Lung (tissue), 12 donors: Measurements from ENCODE around the gene RUVBL2. TPM values are rescaled to one million over a fixed set of nuclear protein-coding genes. Genes with fewer than 3 reads are reported as not detected.
"Not testable (repeated sequence)": the region's sequence is repeated elsewhere in the genome, so short reads cannot be mapped to it uniquely, and the experiment has no call there.

Experiments
- ATAC-seq: fragments of 200-7000 bp; cut with Tn5 transposase; one replicate; pipeline ENCODE4 v1.9.1; 2020; ENCODE audit warnings: moderate number of reproducible peaks; ENCODE audit not compliant: insufficient read depth, low FRiP score
- DNase-seq, 3 donors: peaks; one replicate each; pipeline ENCODE4 v3.0.0-alpha.2; 2013 to 2017
- H3K27ac ChIP-seq, 2 donors: one replicate each; pipeline ENCODE4 v1.5.1; 2013; ENCODE audit warnings: mild to moderate bottlenecking in 2 of 2, moderate library complexity in 2 of 2, control low read depth in 1 of 2, inconsistent platforms in 1 of 2, low read depth in 1 of 2, low read length in 1 of 2
- H3K27me3 ChIP-seq, 3 donors: one replicate each; pipeline ENCODE4 v1.5.1; 2013; ENCODE audit warnings: low read length in 2 of 3; ENCODE audit not compliant: control insufficient read depth in 3 of 3, insufficient read depth in 3 of 3
- H3K36me3 ChIP-seq, 4 donors: one replicate each; pipeline ENCODE4 v1.5.1; 2013; ENCODE audit warnings: low read length in 4 of 4, mild to moderate bottlenecking in 1 of 4, moderate library complexity in 1 of 4; ENCODE audit not compliant: control insufficient read depth in 4 of 4, insufficient read depth in 4 of 4
- H3K4me1 ChIP-seq, 5 donors: one replicate each; pipeline ENCODE4 v1.5.1; 2013; ENCODE audit warnings: low read length in 5 of 5, mild to moderate bottlenecking in 2 of 5, moderate library complexity in 1 of 5; ENCODE audit not compliant: control insufficient read depth in 5 of 5, insufficient read depth in 5 of 5
- H3K4me3 ChIP-seq: one replicate; pipeline ENCODE4 v1.5.1; 2013; ENCODE audit warnings: mild to moderate bottlenecking, control low read depth, moderate library complexity
- H3K9ac ChIP-seq, 2 donors: one replicate each; pipeline ENCODE4 v1.5.1; 2013; ENCODE audit warnings: low read length in 2 of 2, control low read depth in 1 of 2; ENCODE audit not compliant: insufficient read depth in 1 of 2
- H3K9me3 ChIP-seq, 4 donors: one replicate each; pipeline ENCODE4 v1.5.1; 2013; ENCODE audit warnings: low read length in 3 of 4, mild to moderate bottlenecking in 1 of 4, moderate library complexity in 1 of 4; ENCODE audit not compliant: control insufficient read depth in 4 of 4, insufficient read depth in 3 of 4
- WGBS, 2 donors: extraction: QIAGEN DNeasy Blood & Tissue Kit; methylation state at CpG; one replicate each; pipeline ENCODE4 v1.1.7; 2013; 5-methylcytosine and 5-hydroxymethylcytosine counted together
- polyA plus RNA-seq, 2 donors: library from polyadenylated mRNA; stranded (reverse); fragments of 200-250 nt; gene quantifications; one replicate each; pipeline ENCODE4 v1.2.1, GENCODE V29; 2013
- total RNA-seq, 2 donors: library from RNA; depleted of rRNA in 1 of 2; stranded (reverse); fragments of >200 nt in 1 of 2; gene quantifications; one replicate each; pipeline ENCODE4 v1.2.1, GENCODE V29; 2014 to 2021
- TF ChIP-seq, protein P1 (sequence below): IDR thresholded peaks from 2 replicates; pipeline ENCODE4 v1.5.1; 2012; ENCODE audit warnings: mild to moderate bottlenecking; ENCODE audit errors: control extremely low read depth, extremely low read depth
- donor health status: control.
- donor health status: control.
- donor health status: Bipolar disorder and iron deficiency.
- donor health status: healthy.
- donor health status: DM: yes; HTN: yes; CAD: no.

The RUVBL2 gene
- total and polyA plus RNA-seq, 4 donors, result 80.7 to 112 (median 96.8) TPM

- TF ChIP-seq, protein P1, sequence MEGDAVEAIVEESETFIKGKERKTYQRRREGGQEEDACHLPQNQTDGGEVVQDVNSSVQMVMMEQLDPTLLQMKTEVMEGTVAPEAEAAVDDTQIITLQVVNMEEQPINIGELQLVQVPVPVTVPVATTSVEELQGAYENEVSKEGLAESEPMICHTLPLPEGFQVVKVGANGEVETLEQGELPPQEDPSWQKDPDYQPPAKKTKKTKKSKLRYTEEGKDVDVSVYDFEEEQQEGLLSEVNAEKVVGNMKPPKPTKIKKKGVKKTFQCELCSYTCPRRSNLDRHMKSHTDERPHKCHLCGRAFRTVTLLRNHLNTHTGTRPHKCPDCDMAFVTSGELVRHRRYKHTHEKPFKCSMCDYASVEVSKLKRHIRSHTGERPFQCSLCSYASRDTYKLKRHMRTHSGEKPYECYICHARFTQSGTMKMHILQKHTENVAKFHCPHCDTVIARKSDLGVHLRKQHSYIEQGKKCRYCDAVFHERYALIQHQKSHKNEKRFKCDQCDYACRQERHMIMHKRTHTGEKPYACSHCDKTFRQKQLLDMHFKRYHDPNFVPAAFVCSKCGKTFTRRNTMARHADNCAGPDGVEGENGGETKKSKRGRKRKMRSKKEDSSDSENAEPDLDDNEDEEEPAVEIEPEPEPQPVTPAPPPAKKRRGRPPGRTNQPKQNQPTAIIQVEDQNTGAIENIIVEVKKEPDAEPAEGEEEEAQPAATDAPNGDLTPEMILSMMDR, result no peak
- H3K27ac ChIP-seq, result no peak within 1 kb of the TSS
- H3K4me3 ChIP-seq, result peak within 1 kb of the TSS; percentile 10
- H3K27me3 ChIP-seq, result peaks cover 0 to 30% (median 15%) of the 10 kb centered on the region in 3 donors
- no peak for DNase-seq
- peaks cover 8 to 31% (median 12%) of the 10 kb centered on the region in 4 donors for H3K36me3 ChIP-seq
- H3K9ac ChIP-seq, result no peak within 1 kb of the TSS
- H3K4me1 ChIP-seq, result peaks cover 0 to 19% (median 4%) of the 10 kb centered on the region in 5 donors
- 67 to 72% methylated on average over 16 to 17 of the region's 17 CpGs for WGBS, 2 donors
- no peaks in the 10 kb centered on the region for H3K9me3 ChIP-seq
- no peak for ATAC-seq
Observed at GRCh38 chr19:49017041-49017665, 23.5 kb downstream of the RUVBL2 start, which contains the start of gene LHB. Gene LHB (minus strand): TSS chr19:49017091. CDS start chr19:49017081, 10 bp downstream.

- H3K4me3 ChIP-seq, result peak overlapping the region; percentile 10
- peak; percentile 35 for ATAC-seq
- H3K27me3 ChIP-seq, result peaks cover 0 to 30% (median 15%) of the 10 kb centered on the region in 3 donors
- no peak overlapping the region for H3K9ac ChIP-seq
- no peaks in the 10 kb centered on the region for H3K9me3 ChIP-seq
- H3K4me1 ChIP-seq, result peaks cover 0 to 19% (median 4%) of the 10 kb centered on the region in 5 donors
- WGBS, 2 donors, result 0 to 1% methylated on average over 62 of the region's 62 CpGs
- peaks cover 7 to 27% (median 9%) of the 10 kb centered on the region in 4 donors for H3K36me3 ChIP-seq
- H3K27ac ChIP-seq, result no peak overlapping the region
- TF ChIP-seq, protein P1, result no peak
- DNase-seq, result peak; percentile 49 to 63 (median 57)
Observed at GRCh38 chr19:49017666-49018351, 24.1 kb downstream of the RUVBL2 start.

- peak in 2 of 3 donors; percentile 25 to 29 for DNase-seq
- Histone ChIP-seq H3K36me3 (peaks cover 7 to 23% (median 8%) of the 10 kb centered on the region in 4 donors), H3K27me3 (peaks cover 0 to 30% (median 15%) of the 10 kb centered on the region in 3 donors), H3K4me3 (peak overlapping the region; percentile 26), H3K4me1 (peaks cover 0 to 19% (median 4%) of the 10 kb centered on the region in 5 donors)
- not testable (repeated sequence) for H3K9ac ChIP-seq, H3K9me3 ChIP-seq, ATAC-seq, H3K27ac ChIP-seq
- 4% methylated on average over 50 of the region's 50 CpGs for WGBS, 2 donors
Observed at GRCh38 chr19:49018388-49019241, 24.9 kb downstream of the RUVBL2 start.
